ENCODE measurements around the gene LRRTM3. TPM values are rescaled to one million over a fixed set of nuclear protein-coding genes. Genes with fewer than 3 reads are reported as not detected.

Gene LRRTM3
- total and polyA plus RNA-seq, 12 donors = 0.23 to 4.4 (median 1.6) TPM; not detected in 2

GRCh38 chr10:67076144-67076543, 150.3 kb downstream of the LRRTM3 start:
- Histone ChIP-seq H3K9me3 (replicated peaks in 1 of 3) (no peaks in the 10 kb centered on the region), H3K4me3 (no peak overlapping the region), H3K36me3 (replicated peaks in 1 of 2) (no peaks in the 10 kb centered on the region), H3K27me3 (no peaks in the 10 kb centered on the region), H3K27ac (no peak overlapping the region), H3K4me1 (replicated peaks in 1 of 2) (no peaks in the 10 kb centered on the region)
- intact Hi-C loops (cut with DNase I) = no loop called here
- TF ChIP-seq POLR2A (IDR thresholded peaks at IDR 0.05) (no peak), CTCF (IDR thresholded peaks at IDR 0.05) (no peak)
- DNase-seq = peak; percentile 25 to 52 (median 31)

GRCh38 chr10:67077376-67077775, 151.5 kb downstream of the LRRTM3 start:
- Histone ChIP-seq H3K9me3 (replicated peaks in 1 of 3) (no peaks in the 10 kb centered on the region), H3K4me3 (no peak overlapping the region), H3K36me3 (replicated peaks in 1 of 2) (no peaks in the 10 kb centered on the region), H3K27me3 (no peaks in the 10 kb centered on the region), H3K4me1 (replicated peaks in 1 of 2) (no peaks in the 10 kb centered on the region), H3K27ac (no peak overlapping the region)
- TF ChIP-seq POLR2A (IDR thresholded peaks at IDR 0.05) (no peak), CTCF (IDR thresholded peaks at IDR 0.05) (no peak)
- 89 to 98% (median 95%) methylated on average over 1 of the region's 1 CpG for WGBS, 4 donors
- DNase-seq = no peak
- intact Hi-C loops (cut with DNase I) = no loop called here

GRCh38 chr10:67079126-67079525, 153.3 kb downstream of the LRRTM3 start:
- H3K36me3 ChIP-seq (replicated peaks in 1 of 2) = no peaks in the 10 kb centered on the region
- no peaks in the 10 kb centered on the region for H3K27me3 ChIP-seq
- peak in 5 of 7 donors; percentile 16 to 56 (median 33) for DNase-seq
- H3K4me3 ChIP-seq = no peak overlapping the region
- no peak overlapping the region for H3K27ac ChIP-seq
- intact Hi-C loops (cut with DNase I) = no loop called here
- no peaks in the 10 kb centered on the region for H3K9me3 ChIP-seq (replicated peaks in 1 of 3)
- TF ChIP-seq CTCF (IDR thresholded peaks at IDR 0.05) (no peak), POLR2A (IDR thresholded peaks at IDR 0.05) (no peak)
- no peaks in the 10 kb centered on the region for H3K4me1 ChIP-seq (replicated peaks in 1 of 2)
- WGBS, 4 donors = 31 to 46% (median 37%) methylated on average over 4 of the region's 4 CpGs

- H3K27ac ChIP-seq = no peak overlapping the region
- intact Hi-C loops (cut with DNase I) = no loop called here
- TF ChIP-seq POLR2A (IDR thresholded peaks at IDR 0.05) (no peak), CTCF (IDR thresholded peaks at IDR 0.05) (no peak)
- H3K36me3 ChIP-seq (replicated peaks in 1 of 2) = no peaks in the 10 kb centered on the region
- 28 to 39% (median 34%) methylated on average over 2 of the region's 2 CpGs for WGBS, 4 donors
- H3K27me3 ChIP-seq = no peaks in the 10 kb centered on the region
- H3K4me1 ChIP-seq (replicated peaks in 1 of 2) = no peaks in the 10 kb centered on the region
- no peak for DNase-seq
- H3K9me3 ChIP-seq (replicated peaks in 1 of 3) = no peaks in the 10 kb centered on the region
- no peak overlapping the region for H3K4me3 ChIP-seq
These were observed 160.7 kb downstream of the LRRTM3 start for GRCh38 chr10:67086327-67087134.

All from adrenal gland (tissue), 12 donors.